ENCODE measurements around the gene MRTO4.
A peak's percentile ranks its signal among the peaks of the same experiment; 100 is the strongest.
"Not testable (repeated sequence)": the region's sequence is repeated elsewhere in the genome, so short reads cannot be mapped to it uniquely, and the experiment has no call there.

Gene MRTO4

GRCh38 chr1:19229229-19229628, 22.4 kb upstream of the MRTO4 start:
- no peak for DNase-seq

DNA sequence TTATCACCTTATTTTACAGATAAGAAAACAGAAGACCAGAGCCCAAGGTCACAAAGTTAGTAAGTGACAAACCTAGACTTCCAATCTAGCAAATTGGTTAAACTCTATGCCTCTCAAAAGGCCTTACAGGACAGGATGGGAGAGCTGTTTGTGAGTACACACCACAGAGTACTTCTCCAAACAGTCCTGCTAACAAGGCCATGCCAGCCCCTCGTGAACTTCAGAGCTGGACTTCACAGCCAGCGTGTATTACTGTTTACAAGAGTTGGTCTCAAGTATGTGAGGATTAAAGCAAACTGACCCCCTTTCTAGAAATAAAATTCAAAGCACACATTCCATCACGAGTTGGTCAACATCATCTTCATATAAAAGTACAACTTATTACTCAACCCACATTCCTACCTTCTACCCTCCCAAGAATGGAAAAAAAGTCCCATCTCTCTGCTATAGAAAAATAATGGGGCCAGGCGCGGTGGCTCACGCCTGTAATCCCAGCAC, 21.7 kb upstream of the MRTO4 start:
- DNase-seq: no peak

DNA sequence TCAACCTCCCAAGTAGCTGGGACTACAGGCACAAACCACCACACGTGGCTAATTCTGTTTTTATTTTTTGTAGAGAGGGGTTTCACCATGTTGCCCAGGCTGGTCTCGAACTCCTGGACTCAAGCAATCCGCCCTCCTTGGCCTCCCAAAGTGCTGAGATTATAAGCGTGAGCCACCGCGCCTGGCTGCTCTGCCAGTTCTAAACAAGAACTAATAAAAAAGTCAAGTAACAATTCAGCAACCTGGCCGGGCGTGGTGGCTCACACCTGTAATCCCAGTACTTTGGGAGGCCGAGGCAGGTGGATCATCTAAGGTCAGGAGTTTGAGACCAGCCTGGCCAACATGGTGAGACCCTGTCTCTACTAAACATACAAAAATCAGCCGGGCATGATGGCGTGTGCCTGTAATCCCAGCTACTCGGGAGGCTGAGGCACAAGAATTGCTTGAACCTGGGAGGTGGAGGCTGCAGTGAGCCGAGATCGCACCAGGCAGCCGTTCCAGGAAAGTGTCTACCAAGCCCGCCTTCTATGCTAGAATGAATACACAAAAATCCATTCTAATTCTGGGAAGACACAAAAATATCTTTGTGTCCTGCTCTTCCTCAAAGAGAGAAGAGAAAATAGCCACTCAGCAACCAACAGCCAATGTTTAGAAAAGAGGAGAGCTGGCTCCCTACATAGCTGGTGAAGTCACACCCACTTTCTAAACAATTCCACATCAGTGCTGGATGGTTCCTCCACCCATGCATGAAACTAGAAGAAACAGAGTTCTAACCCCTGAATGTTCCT, 19.7 kb upstream of the MRTO4 start:
- not testable (repeated sequence) for DNase-seq

GRCh38 chr1:19232524-19232846, 19.1 kb upstream of the MRTO4 start:
- DNase-seq: no peak

DNA sequence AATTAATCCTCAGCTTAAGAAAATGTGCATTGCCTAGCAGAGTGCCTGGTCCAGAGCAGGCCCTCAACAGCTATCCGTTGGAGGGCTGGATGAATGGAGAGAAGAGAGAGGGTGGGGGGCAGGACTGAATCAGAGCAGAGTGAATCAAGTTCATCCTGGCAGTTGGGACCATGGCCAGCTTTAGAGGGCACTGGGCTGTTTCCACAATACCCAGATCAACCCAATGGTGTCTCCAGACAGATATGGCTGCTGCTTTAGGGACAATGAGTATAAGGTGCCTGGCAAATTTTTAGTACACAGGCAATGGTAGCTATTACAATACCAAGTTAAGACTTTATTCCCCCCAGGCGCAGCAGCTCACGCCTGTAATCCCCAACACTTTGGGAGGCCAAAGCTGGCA, 17.4 kb upstream of the MRTO4 start:
- DNase-seq: no peak

DNA sequence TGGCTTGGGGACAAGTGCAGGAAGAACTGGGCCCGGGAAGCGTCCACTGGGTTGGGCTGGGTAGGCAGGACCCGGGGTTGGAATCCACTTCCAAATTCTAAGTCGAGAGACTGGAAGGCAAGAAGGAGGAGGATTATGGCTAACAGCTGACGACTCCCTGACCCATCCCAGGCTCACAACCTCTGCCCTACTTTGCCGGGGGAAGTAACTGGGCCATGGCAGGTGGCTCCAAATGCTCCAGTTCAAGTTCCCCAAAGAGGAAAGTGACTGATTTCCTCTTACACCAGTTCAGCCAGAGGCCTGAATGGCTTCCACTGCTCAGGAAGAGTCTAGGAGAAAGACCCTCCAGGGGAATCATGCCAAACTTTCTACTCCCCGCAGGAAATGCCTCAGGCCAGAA, 11.7 kb upstream of the MRTO4 start:
- no peak for DNase-seq

DNA sequence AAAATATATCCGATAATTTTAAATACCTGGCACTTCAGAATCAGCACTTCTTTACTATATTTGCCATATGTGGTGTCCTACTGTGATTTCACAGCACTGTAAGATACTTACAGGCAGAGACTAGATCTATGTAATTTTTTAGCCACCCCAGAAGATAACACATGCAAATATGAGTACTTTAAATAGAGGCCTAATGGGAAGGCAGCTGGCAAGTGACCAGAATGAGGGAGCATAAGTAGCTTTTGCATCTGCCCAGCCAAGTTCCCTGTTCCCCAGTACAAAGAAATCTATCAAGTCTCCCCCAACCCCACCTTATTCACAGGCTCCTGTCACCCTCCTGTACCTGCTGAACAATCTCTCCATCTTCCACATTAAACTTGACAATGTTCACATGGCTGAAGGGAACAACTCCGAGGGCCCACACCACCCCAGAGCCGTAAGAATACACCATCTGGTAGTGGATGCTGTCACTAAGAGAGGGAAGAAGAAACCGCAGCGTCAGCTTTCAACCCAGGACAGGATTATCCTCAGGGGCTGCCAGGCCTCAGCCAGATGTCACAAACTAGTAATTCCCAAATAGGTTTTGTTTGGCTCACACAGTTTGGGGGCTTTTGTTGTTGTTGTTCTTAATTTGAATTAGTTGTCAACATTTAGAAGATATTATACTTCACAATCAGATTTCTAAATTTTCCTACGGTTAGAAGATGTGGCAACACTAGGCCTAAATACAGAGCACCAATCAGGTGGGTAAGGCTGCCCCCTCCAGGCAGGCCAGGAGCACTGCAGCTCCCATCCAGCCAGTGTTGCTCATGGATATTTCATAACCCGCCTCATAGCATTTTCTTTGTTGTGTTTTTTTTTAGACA, 10.7 kb upstream of the MRTO4 start:
- peak; percentile 73 for DNase-seq

GRCh38 chr1:19250629-19251304, 838 bp upstream of the MRTO4 start:
- no peak for DNase-seq

- DNase-seq: no peak
Observed at GRCh38 chr1:19254416-19254815, 2.8 kb downstream of the MRTO4 start.

DNA sequence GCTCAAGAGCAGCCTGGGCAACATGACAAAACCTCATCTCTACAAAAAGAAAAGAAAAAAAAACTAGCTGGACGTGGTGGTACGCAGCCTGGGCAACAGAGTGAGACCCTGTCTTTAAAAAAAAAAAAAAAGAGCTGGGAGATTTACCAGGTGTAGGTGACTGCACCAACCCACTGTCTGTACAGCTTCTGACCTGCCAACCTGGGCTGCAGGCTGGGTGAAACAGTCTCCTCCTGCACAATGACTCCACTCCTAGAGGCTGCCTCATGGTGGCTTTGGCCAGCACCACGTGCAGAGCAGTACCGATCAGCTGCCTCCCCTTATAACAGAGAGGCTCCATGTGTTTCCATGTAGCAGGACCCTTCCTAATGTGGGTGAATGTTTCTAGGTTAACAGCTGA, 3.7 kb downstream of the MRTO4 start:
- no peak for DNase-seq

GRCh38 chr1:19256301-19256700, 4.7 kb downstream of the MRTO4 start:
- DNase-seq: not testable (repeated sequence)

GRCh38 chr1:19257178-19257914, 5.7 kb downstream of the MRTO4 start:
- DNase-seq: no peak

DNA sequence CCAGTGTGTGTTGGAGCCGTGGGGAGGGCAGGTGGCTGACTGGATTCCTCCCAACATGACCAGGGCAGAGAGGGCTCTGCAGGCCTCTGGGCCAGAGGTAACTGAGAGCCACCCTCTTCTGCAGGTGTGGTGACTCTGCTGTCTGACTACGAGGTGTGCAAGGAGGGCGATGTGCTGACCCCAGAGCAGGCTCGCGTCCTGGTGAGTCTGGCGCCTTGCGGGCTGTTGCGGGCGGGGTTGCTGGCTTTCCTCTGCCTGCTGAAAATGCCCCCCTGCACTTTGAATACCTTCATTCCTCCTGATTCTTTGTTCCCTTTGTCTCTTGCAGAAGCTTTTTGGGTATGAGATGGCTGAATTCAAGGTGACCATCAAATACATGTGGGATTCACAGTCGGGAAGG, 6.7 kb downstream of the MRTO4 start:
- no peak for DNase-seq

DNA sequence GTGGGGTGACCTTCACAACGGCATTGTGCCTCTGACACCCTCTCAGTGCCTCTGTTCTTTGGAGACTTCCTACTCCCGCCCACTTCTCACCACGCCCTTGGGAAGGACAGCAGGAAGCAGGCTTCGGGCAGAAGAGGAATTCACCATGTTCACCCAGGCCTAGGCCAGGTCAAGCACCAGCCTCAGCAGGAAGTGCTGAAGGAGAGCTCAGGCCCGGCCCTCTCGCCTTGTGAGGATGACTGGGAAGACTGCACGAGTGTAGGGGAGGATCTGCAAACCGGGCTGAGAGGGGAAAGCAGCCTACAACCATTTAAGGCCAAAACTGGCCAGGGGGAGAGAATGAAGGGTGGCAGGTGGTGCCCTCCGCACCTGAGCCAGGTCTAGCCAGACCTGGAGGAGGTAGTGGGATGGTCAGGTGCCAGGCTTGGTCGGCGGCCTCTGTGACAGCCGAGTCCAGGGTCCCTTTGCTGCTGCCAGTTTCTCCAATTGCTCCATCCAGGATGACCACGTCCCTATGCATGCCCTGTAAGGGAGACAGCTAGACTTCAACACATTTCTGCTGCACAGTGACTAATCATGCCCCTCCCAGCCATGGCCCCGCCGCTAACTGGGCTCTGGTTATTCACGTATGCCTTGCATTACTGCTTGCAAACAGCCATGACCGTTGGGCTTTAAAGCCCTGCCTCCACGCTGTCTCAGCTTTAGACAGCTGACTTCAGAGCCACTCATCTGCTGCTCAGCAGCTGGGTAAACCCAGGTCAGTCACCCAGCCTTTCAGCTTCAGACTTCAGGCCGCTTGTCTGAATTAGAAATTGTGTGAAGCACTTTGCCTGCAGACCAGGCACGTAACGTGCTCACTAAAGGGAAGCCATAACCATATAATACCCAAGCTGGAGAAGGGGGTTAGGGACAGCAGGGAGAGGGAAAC, 8.9 kb downstream of the MRTO4 start:
- no peak for DNase-seq

- DNase-seq: no peak
Observed at GRCh38 chr1:19262047-19262446, 10.4 kb downstream of the MRTO4 start.

- DNase-seq: no peak
Observed at GRCh38 chr1:19262744-19263143, 11.1 kb downstream of the MRTO4 start.

DNA sequence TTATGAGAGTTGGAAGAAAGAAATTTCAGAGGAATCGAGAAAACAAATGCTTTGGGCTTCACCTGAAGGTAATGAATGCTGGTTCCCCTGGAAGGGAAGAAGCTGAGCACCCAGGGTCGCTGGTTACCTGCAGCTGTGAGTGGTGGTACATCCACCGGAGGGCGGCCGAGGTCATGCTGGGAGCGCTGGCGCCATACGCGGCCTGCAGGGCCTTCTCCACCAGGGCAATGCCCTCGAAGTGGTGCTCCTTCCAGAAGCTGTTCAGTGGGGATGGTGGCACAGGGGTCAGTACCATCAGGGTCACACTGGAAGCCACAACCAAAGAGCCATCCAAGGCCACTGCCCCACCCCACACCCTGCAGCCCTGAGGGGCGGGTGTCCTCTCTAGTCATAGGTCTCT, 16.8 kb downstream of the MRTO4 start:
- DNase-seq: no peak

GRCh38 chr1:19269427-19270342, 18.1 kb downstream of the MRTO4 start:
- not testable (repeated sequence) for DNase-seq

- not testable (repeated sequence) for DNase-seq
Observed at GRCh38 chr1:19270343-19270730, 18.7 kb downstream of the MRTO4 start.

GRCh38 chr1:19272064-19272463, 20.5 kb downstream of the MRTO4 start:
- no peak for DNase-seq
